Stimulated activated naive B cell treated with anti-CD40 and anti-IgM and Interleukin-4, amounts not matched to agents 10 μg/mL and 1 μg/mL and 100 μg/mL, for 72 hours (primary cell): ENCODE measurements around the gene ADAM12.

Experiments used
- ATAC-seq, 2 donors: fragments of 150-1000 bp; cut with Tn5 transposase; replicated peaks; 2 replicates each; pipeline ENCODE4 v1.10.0; 2021; ENCODE audit warnings: moderate library complexity in 1 of 2
- DNase-seq: peaks from one replicate; pipeline ENCODE4 v3.0.0; 2021
- H3K27ac Mint-ChIP-seq: one replicate; pipeline ENCODE4 v1.8.0; 2022; ENCODE audit warnings: mild to moderate bottlenecking, mixed read lengths
- H3K27me3 Mint-ChIP-seq, 2 donors: one replicate each; pipeline ENCODE4 v1.8.0; 2022; ENCODE audit warnings: mixed read lengths in 2 of 2
- H3K36me3 Mint-ChIP-seq, 2 donors: one replicate each; pipeline ENCODE4 v1.8.0; 2022; ENCODE audit warnings: mixed read lengths in 2 of 2, mild to moderate bottlenecking in 1 of 2
- H3K4me1 Mint-ChIP-seq, 2 donors: one replicate each; pipeline ENCODE4 v1.8.0; 2022; ENCODE audit warnings: mixed read lengths in 2 of 2, mild to moderate bottlenecking in 1 of 2
- H3K4me3 Mint-ChIP-seq, 2 donors: one replicate each; pipeline ENCODE4 v1.8.0; 2022; ENCODE audit warnings: mild to moderate bottlenecking in 2 of 2, mixed read lengths in 2 of 2, moderate library complexity in 1 of 2
- H3K9me3 Mint-ChIP-seq, 2 donors: one replicate each; pipeline ENCODE4 v1.8.0; 2022; ENCODE audit warnings: mixed read lengths in 2 of 2, mild to moderate bottlenecking in 1 of 2

The ADAM12 gene, protein sequence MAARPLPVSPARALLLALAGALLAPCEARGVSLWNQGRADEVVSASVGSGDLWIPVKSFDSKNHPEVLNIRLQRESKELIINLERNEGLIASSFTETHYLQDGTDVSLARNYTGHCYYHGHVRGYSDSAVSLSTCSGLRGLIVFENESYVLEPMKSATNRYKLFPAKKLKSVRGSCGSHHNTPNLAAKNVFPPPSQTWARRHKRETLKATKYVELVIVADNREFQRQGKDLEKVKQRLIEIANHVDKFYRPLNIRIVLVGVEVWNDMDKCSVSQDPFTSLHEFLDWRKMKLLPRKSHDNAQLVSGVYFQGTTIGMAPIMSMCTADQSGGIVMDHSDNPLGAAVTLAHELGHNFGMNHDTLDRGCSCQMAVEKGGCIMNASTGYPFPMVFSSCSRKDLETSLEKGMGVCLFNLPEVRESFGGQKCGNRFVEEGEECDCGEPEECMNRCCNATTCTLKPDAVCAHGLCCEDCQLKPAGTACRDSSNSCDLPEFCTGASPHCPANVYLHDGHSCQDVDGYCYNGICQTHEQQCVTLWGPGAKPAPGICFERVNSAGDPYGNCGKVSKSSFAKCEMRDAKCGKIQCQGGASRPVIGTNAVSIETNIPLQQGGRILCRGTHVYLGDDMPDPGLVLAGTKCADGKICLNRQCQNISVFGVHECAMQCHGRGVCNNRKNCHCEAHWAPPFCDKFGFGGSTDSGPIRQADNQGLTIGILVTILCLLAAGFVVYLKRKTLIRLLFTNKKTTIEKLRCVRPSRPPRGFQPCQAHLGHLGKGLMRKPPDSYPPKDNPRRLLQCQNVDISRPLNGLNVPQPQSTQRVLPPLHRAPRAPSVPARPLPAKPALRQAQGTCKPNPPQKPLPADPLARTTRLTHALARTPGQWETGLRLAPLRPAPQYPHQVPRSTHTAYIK

DNA sequence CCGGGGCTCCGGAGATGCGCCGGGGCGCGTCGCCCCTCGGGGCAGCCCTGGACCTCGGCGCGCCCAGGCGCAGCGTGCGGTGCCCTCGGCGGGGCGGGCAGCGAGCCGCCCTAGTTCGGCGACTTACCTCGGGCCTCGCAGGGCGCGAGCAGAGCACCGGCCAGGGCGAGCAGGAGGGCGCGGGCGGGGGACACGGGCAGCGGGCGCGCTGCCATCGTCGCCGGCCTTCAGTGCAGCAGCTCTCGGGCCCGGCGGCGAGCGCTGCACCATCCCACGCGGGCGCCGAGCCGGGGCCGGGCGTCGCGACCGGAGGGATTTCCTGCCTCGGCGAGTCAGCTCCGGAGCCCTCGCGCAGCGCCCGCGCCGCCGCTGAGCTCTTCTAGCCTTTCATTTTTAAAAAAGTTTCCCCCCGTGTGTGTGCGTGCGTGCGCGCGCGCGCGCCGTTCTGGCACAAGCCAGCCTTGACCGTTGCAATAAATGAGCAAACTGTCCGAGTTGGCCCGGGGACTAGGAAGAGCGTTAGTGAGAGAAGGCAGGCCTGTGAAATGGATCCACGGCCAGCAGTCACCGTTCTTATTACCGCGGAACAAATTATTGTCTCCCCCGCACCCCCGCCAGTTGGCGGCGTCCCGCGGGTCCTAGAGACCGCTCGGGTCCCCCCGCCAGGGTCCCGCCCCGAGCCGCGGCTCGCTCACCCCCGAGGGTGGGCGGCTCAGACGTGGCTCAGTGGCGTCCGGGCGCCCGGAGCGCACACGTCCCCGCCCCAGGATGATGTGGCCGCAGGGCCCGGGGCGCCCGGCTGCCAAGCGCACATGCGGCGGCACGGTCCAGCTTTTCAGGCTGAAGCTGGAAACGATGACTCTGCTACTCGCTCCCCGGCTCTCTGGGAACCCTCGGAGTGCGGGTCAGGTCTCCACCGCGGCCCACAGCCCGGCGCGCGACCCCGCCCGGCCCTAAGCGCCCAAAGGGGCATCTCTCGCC, at the start of gene ADAM12:
ADAM12 (minus strand) TSS at position 547 of the 981 bp plus-strand sequence; CDS start at position 215, 332 bp downstream.
- Mint-ChIP-seq H3K4me3 (peak within 1 kb of the TSS; percentile 40 to 61), H3K27me3 (peaks cover 53 to 56% of the 10 kb centered on the region in 2 donors), H3K4me1 (peaks cover 5 to 7% of the 10 kb centered on the region in 2 donors), H3K27ac (peak within 1 kb of the TSS; percentile 68), H3K9me3 (peaks cover 0 to 4% of the 10 kb centered on the region in 2 donors), H3K36me3 (peaks cover 4 to 6% of the 10 kb centered on the region in 2 donors)
- DNase-seq (no peak), ATAC-seq (peak in 1 of 2 donors; percentile 16)

DNA sequence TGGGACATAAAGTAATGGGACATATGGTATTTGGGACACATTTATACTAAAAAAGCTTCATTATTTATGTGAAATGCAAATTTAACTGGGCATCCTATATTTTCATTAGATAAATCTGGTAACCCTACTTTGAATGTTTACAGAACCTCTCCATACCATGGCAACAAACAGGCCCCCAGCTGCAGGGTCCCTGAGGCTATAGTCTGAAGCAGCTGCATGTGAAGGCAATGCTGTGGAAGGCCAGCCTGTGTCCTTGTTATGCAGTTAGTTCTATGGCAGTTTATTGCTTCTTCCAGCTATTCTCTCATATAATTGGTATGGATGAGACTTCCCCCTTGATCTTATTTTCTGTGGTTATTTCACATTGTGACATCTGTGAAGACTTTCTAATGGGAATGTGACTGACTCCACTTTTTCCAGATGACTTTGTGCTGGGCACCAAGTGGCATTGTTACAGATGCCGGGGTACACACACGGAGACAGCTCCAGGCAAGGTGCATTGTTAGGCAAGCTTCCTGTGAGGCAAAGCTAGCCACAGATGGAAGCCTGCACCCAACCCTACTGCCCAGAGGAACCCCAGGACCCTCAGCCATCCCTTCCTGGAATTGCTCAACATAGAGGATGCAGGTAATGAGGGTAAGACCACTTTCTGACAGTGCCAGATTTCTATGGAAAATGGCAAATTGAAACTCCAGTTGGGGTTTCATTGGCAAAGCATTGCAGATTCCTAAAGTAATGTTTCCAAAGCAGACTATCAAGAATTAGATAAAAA, 49.5 kb upstream of the ADAM12 start:
- no peaks in the 10 kb centered on the region for H3K36me3 Mint-ChIP-seq
- H3K4me3 Mint-ChIP-seq, result no peak overlapping the region
- ATAC-seq (no peak), DNase-seq (no peak)
- peaks cover 3 to 4% of the 10 kb centered on the region in 2 donors for H3K9me3 Mint-ChIP-seq
- H3K27ac Mint-ChIP-seq, result no peak overlapping the region
- peaks cover 15 to 32% of the 10 kb centered on the region in 2 donors for H3K27me3 Mint-ChIP-seq
- H3K4me1 Mint-ChIP-seq, result no peaks in the 10 kb centered on the region

DNA sequence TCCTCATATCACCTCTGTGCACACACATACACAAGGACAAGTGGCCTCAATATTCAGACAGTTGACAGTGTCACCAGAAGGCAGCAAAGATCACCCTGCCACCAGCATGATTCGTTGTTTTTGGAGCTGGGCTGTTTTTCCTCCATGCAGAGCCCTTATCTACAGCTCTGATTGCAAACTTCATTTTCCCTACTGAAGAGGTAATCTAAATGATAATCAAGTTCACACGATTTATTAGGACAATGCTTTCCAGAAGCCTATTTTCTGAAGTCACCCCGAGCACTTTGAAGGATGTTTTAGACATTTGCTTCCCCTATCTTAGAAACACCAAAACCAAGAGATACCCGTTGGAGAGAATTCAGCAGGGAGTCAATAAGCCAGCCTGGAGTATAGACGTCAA, 46.0 kb upstream of the ADAM12 start:
- Mint-ChIP-seq H3K27ac (no peak overlapping the region), H3K9me3 (peaks cover 3 to 4% of the 10 kb centered on the region in 2 donors), H3K36me3 (no peaks in the 10 kb centered on the region), H3K27me3 (peaks cover 12 to 13% of the 10 kb centered on the region in 2 donors), H3K4me3 (no peak overlapping the region), H3K4me1 (peaks cover 0 to 4% of the 10 kb centered on the region in 2 donors)
- ATAC-seq (no peak), DNase-seq (no peak)

DNA sequence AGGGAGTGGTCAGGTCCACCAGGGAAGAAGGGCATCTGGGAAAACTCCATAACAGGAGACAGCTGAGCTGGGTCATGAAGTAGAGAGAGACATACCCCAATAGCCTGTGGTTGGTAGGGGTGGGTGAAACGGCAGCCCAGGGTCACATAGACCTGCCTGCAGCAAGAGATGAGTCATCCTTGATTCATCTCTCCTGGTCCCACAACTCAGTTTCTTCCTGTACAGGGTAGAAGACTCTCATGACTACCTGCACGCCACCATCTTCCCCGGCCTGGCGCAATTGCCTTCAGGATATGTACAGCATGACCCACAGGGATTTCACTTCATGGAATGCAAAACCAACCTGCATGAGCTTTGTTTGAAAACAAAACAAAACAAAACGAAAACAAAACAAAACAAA, 45.1 kb upstream of the ADAM12 start:
- ATAC-seq, result no peak
- Mint-ChIP-seq H3K4me1 (peaks cover 0 to 4% of the 10 kb centered on the region in 2 donors), H3K27ac (no peak overlapping the region), H3K36me3 (no peaks in the 10 kb centered on the region), H3K9me3 (peaks cover 0 to 3% of the 10 kb centered on the region in 2 donors), H3K4me3 (no peak overlapping the region), H3K27me3 (peaks cover 6% of the 10 kb centered on the region in 2 donors)
- no peak for DNase-seq

GRCh38 chr10:126432507-126432906, 44.2 kb upstream of the ADAM12 start:
- Mint-ChIP-seq H3K27me3 (peaks cover 6% of the 10 kb centered on the region in 2 donors), H3K4me1 (peaks cover 0 to 4% of the 10 kb centered on the region in 2 donors), H3K9me3 (peaks cover 0 to 3% of the 10 kb centered on the region in 2 donors), H3K36me3 (no peaks in the 10 kb centered on the region), H3K4me3 (no peak overlapping the region), H3K27ac (no peak overlapping the region)
- DNase-seq, result no peak
- ATAC-seq, result no peak

- peaks cover 0 to 5% of the 10 kb centered on the region in 2 donors for H3K9me3 Mint-ChIP-seq
- H3K27ac Mint-ChIP-seq, result peak overlapping the region; percentile 42
- DNase-seq (no peak), ATAC-seq (no peak)
- H3K36me3 Mint-ChIP-seq, result no peaks in the 10 kb centered on the region
- no peak overlapping the region for H3K4me3 Mint-ChIP-seq
- peaks cover 2 to 5% of the 10 kb centered on the region in 2 donors for H3K27me3 Mint-ChIP-seq
- H3K4me1 Mint-ChIP-seq, result peaks cover 0 to 4% of the 10 kb centered on the region in 2 donors
Measured at GRCh38 chr10:126431816-126432215, 43.5 kb upstream of the ADAM12 start.

DNA sequence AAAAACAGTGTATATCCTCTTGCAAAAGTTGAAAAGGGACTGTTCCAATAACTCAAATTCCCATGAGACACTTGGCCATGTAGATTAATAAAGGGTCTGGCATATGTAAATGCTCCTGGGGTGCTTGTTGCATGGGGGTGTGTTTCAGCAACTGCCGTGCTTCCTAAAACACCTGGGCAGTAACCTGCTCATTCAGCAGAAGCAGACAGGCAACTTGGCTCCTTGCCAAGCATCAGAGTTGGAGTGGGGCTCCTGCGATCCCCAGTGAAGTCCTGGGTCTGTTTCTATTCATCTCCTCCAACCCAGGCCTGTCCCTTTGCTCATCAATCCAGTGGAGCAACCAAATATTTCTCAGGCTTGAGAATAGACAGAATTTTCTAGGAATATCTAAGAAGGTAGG, 42.2 kb upstream of the ADAM12 start:
- no peak for ATAC-seq
- H3K36me3 Mint-ChIP-seq, result no peaks in the 10 kb centered on the region
- no peak overlapping the region for H3K4me3 Mint-ChIP-seq
- no peak for DNase-seq
- peaks cover 0 to 4% of the 10 kb centered on the region in 2 donors for H3K27me3 Mint-ChIP-seq
- H3K9me3 Mint-ChIP-seq, result peaks cover 0 to 6% of the 10 kb centered on the region in 2 donors
- H3K4me1 Mint-ChIP-seq, result peaks cover 0 to 4% of the 10 kb centered on the region in 2 donors
- no peak overlapping the region for H3K27ac Mint-ChIP-seq

- Mint-ChIP-seq H3K27ac (no peak overlapping the region), H3K36me3 (no peaks in the 10 kb centered on the region), H3K4me1 (peaks cover 0 to 4% of the 10 kb centered on the region in 2 donors), H3K4me3 (no peak overlapping the region), H3K9me3 (peaks cover 3 to 7% of the 10 kb centered on the region in 2 donors), H3K27me3 (peaks cover 0 to 4% of the 10 kb centered on the region in 2 donors)
- DNase-seq (no peak), ATAC-seq (no peak)
Measured at GRCh38 chr10:126429275-126429674, 41.0 kb upstream of the ADAM12 start.

GRCh38 chr10:126425489-126426065, 37.3 kb upstream of the ADAM12 start:
- Mint-ChIP-seq H3K4me3 (no peak overlapping the region), H3K36me3 (no peaks in the 10 kb centered on the region), H3K9me3 (peaks cover 12 to 15% of the 10 kb centered on the region in 2 donors), H3K4me1 (no peaks in the 10 kb centered on the region), H3K27ac (no peak overlapping the region), H3K27me3 (peaks cover 4 to 10% of the 10 kb centered on the region in 2 donors)
- no peak for ATAC-seq
- no peak for DNase-seq

- ATAC-seq, result no peak
- peaks cover 4 to 10% of the 10 kb centered on the region in 2 donors for H3K27me3 Mint-ChIP-seq
- no peaks in the 10 kb centered on the region for H3K4me1 Mint-ChIP-seq
- no peak for DNase-seq
- no peak overlapping the region for H3K4me3 Mint-ChIP-seq
- H3K27ac Mint-ChIP-seq, result no peak overlapping the region
- no peaks in the 10 kb centered on the region for H3K36me3 Mint-ChIP-seq
- H3K9me3 Mint-ChIP-seq, result peaks cover 12 to 15% of the 10 kb centered on the region in 2 donors
Measured at GRCh38 chr10:126425032-126425431, 36.8 kb upstream of the ADAM12 start.

DNA sequence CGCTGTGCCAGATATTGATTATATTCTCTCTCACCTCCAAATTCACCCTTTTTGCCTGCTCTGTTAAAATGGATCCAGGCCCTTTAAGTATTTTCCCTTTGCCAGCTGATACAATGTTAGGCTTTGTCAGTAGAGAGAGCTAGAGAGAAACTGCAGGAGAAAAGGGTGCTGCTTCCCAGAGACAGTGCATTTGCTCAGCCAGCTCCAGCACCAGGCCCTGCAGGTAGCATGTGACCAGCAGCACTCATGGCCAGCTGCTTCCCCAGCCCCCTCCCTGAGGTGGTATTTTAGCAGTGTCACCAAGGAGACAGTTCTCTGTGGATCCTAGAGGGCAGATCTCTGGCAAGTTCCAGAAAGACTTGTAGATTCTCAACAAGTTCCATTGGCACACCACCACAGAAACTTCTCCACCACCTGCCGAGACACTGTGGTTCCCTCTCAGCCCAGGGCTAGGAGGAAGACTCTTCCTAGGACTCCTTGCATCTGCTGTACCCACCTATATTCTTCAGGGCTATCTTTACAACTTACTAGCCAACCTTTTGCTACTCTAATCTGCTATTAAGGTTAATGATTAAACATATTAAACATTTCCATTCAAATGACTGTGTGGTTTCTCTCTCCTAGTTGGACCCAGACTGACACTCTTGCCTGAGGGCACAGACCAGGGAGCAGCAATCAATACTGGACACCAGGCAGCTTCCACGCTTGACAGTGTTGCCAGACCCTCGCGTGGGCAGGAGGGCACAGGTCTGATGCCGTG, 35.6 kb upstream of the ADAM12 start:
- H3K4me3 Mint-ChIP-seq, result no peak overlapping the region
- peaks cover 4 to 10% of the 10 kb centered on the region in 2 donors for H3K27me3 Mint-ChIP-seq
- H3K4me1 Mint-ChIP-seq, result no peaks in the 10 kb centered on the region
- H3K9me3 Mint-ChIP-seq, result peaks cover 18 to 22% of the 10 kb centered on the region in 2 donors
- no peak overlapping the region for H3K27ac Mint-ChIP-seq
- ATAC-seq (no peak), DNase-seq (no peak)
- H3K36me3 Mint-ChIP-seq, result no peaks in the 10 kb centered on the region

DNA sequence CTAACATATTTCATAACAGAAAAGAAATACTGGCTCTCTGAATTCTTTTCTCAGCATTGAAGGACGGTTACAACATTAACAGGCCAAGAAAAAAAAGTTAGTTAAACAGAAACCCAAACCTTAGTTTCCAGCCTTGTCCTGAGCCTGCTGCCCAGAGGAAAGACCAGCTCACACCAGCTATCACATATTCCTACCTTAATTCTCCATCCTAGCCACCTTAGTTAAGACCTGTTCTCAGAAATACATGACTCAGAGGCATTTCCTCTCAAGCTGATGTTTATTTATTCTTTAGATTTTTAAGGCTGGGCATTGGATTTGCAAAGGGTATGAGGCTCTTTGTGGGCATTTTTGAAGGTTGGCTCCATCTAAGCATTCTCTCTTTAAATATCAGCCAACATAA, 34.3 kb upstream of the ADAM12 start:
- ATAC-seq, result no peak
- no peak for DNase-seq
- Mint-ChIP-seq H3K4me3 (no peak overlapping the region), H3K9me3 (peaks cover 21 to 24% of the 10 kb centered on the region in 2 donors), H3K4me1 (no peaks in the 10 kb centered on the region), H3K27ac (no peak overlapping the region), H3K36me3 (no peaks in the 10 kb centered on the region), H3K27me3 (peaks cover 4 to 10% of the 10 kb centered on the region in 2 donors)
